ENCODE measurements around the gene REXO2. TPM values are rescaled to one million over a fixed set of nuclear protein-coding genes. Genes with fewer than 3 reads are reported as not detected.

The REXO2 gene
- total RNA-seq, 1 experiment from 2014 or later = 119 TPM

GRCh38 chr11:114401311-114401710 is 38.0 kb upstream of the REXO2 start:
- POLR2A ChIA-PET (ENCODE audit: low non-redundant PET) = no interaction called here

GRCh38 chr11:114412946-114413345 is 26.3 kb upstream of the REXO2 start:
- no peak for TF ChIP-seq EZH2 (IDR thresholded peaks at IDR 0.05; ENCODE audit: borderline replicate concordance, low read depth, low read length, poor library complexity, severe bottlenecking)
- TF ChIP-seq, protein P1, sequence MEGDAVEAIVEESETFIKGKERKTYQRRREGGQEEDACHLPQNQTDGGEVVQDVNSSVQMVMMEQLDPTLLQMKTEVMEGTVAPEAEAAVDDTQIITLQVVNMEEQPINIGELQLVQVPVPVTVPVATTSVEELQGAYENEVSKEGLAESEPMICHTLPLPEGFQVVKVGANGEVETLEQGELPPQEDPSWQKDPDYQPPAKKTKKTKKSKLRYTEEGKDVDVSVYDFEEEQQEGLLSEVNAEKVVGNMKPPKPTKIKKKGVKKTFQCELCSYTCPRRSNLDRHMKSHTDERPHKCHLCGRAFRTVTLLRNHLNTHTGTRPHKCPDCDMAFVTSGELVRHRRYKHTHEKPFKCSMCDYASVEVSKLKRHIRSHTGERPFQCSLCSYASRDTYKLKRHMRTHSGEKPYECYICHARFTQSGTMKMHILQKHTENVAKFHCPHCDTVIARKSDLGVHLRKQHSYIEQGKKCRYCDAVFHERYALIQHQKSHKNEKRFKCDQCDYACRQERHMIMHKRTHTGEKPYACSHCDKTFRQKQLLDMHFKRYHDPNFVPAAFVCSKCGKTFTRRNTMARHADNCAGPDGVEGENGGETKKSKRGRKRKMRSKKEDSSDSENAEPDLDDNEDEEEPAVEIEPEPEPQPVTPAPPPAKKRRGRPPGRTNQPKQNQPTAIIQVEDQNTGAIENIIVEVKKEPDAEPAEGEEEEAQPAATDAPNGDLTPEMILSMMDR (conservative IDR thresholded peaks at IDR 0.05; ENCODE audit: low read depth, low read length) = no peak
- Histone ChIP-seq H3K4me3 (ENCODE audit: low read depth, low read length, poor library complexity, severe bottlenecking) (no peak overlapping the region), H3K4me1 (ENCODE audit: insufficient read depth, low read length, poor library complexity, severe bottlenecking) (no peaks in the 10 kb centered on the region), H3K27ac (ENCODE audit: low read depth, low read length, poor library complexity, severe bottlenecking) (no peak overlapping the region), H3K9me3 (ENCODE audit: low read depth, low read length, poor library complexity, severe bottlenecking) (no peaks in the 10 kb centered on the region), H3K27me3 (replicated peaks; ENCODE audit: insufficient read depth, low read depth, low read length, poor library complexity) (no peaks in the 10 kb centered on the region), H3K36me3 (ENCODE audit: insufficient read depth, low read length, poor library complexity, severe bottlenecking) (peaks cover 31% of the 10 kb centered on the region)
- intact Hi-C loops (cut with micrococcal nuclease; ENCODE audit: unreplicated experiment) = no loop called here
- no peak for DNase-seq (ENCODE audit: low spot score)
- POLR2A ChIA-PET (ENCODE audit: low non-redundant PET) = no interaction called here
- CTCF ChIA-PET = no interaction called here
- no TSS peak for BruUV-seq (replicated peaks)

More at GRCh38 chr11:114401311-114401710, 38.0 kb upstream of the REXO2 start:
- no peak for TF ChIP-seq EZH2 (IDR thresholded peaks at IDR 0.05; ENCODE audit: borderline replicate concordance, low read depth, low read length, poor library complexity, severe bottlenecking)
- TF ChIP-seq, protein P1 (conservative IDR thresholded peaks at IDR 0.05; ENCODE audit: low read depth, low read length) = no peak
- intact Hi-C loops (cut with micrococcal nuclease; ENCODE audit: unreplicated experiment) = loop anchor here (5.0 kb wide), 1 partner anchor 36 kb away; the partner anchor contains the start of gene REXO2
- Histone ChIP-seq H3K9me3 (ENCODE audit: low read depth, low read length, poor library complexity, severe bottlenecking) (no peaks in the 10 kb centered on the region), H3K27me3 (replicated peaks; ENCODE audit: insufficient read depth, low read depth, low read length, poor library complexity) (no peaks in the 10 kb centered on the region), H3K4me3 (ENCODE audit: low read depth, low read length, poor library complexity, severe bottlenecking) (peak overlapping the region; percentile 73), H3K27ac (ENCODE audit: low read depth, low read length, poor library complexity, severe bottlenecking) (peak overlapping the region; percentile 95), H3K36me3 (ENCODE audit: insufficient read depth, low read length, poor library complexity, severe bottlenecking) (peaks cover 26% of the 10 kb centered on the region), H3K4me1 (ENCODE audit: insufficient read depth, low read length, poor library complexity, severe bottlenecking) (peaks cover 12% of the 10 kb centered on the region)
- BruUV-seq (replicated peaks) = no TSS peak
- DNase-seq (ENCODE audit: low spot score) = no peak
- CTCF ChIA-PET = no interaction called here

DNA sequence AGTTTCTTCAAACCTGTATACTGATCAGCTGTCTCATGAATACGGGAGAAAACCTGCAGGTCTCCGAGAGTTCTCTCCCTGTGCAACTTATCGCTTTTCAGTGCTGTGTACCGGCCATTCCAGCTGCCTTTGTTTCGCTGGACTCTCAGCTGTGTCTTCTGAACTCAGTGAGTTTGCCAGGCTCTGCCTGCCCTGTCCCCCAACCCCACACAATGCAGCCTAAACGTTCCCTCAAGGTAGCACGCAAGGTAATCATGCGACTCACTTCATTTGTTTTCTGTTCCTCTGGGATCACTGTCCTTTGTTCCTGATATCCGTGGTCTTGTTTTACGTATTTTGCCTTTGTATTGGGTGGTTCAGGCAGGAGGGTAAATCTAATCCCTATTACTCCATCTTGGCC is 25.3 kb upstream of the REXO2 start:
- no peaks in the 10 kb centered on the region for H3K4me1 ChIP-seq (ENCODE audit: insufficient read depth, low read length, poor library complexity, severe bottlenecking)
- peaks cover 21% of the 10 kb centered on the region for H3K36me3 ChIP-seq (ENCODE audit: insufficient read depth, low read length, poor library complexity, severe bottlenecking)
- TF ChIP-seq EZH2 (IDR thresholded peaks at IDR 0.05; ENCODE audit: borderline replicate concordance, low read depth, low read length, poor library complexity, severe bottlenecking) = no peak
- TF ChIP-seq, protein P1 (conservative IDR thresholded peaks at IDR 0.05; ENCODE audit: low read depth, low read length) = no peak
- H3K27me3 ChIP-seq (replicated peaks; ENCODE audit: insufficient read depth, low read depth, low read length, poor library complexity) = no peaks in the 10 kb centered on the region
- H3K4me3 ChIP-seq (ENCODE audit: low read depth, low read length, poor library complexity, severe bottlenecking) = no peak overlapping the region
- intact Hi-C loops (cut with micrococcal nuclease; ENCODE audit: unreplicated experiment) = no loop called here
- DNase-seq (ENCODE audit: low spot score) = no peak
- BruUV-seq (replicated peaks) = no TSS peak
- ChIA-PET POLR2A (ENCODE audit: low non-redundant PET) (no interaction called here), CTCF (no interaction called here)
- H3K9me3 ChIP-seq (ENCODE audit: low read depth, low read length, poor library complexity, severe bottlenecking) = no peaks in the 10 kb centered on the region
- no peak overlapping the region for H3K27ac ChIP-seq (ENCODE audit: low read depth, low read length, poor library complexity, severe bottlenecking)

Data from A673 (cell line).